Measurements from ENCODE around the gene PRKCQ. TPM values are rescaled to one million over a fixed set of nuclear protein-coding genes. Genes with fewer than 3 reads are reported as not detected.

Gene PRKCQ
- total RNA-seq, 1 donor from 2014 or later, result 0.15 TPM

GRCh38 chr10:6570893-6571292, 9.2 kb downstream of the PRKCQ start:
- Mint-ChIP-seq H3K4me3 (ENCODE audit: unreplicated experiment) (no peak overlapping the region), H3K4me1 (ENCODE audit: low read depth) (no peaks in the 10 kb centered on the region), H3K27ac (ENCODE audit: unreplicated experiment) (no peak overlapping the region), H3K27me3 (ENCODE audit: low read depth) (peaks cover 34% of the 10 kb centered on the region), H3K36me3 (ENCODE audit: low read depth) (no peaks in the 10 kb centered on the region), H3K9me3 (ENCODE audit: low read depth) (no peaks in the 10 kb centered on the region)
- no peak for TF ChIP-seq CTCF (IDR thresholded peaks at IDR 0.05)
- no peak for DNase-seq (ENCODE audit: low spot score)

- Mint-ChIP-seq H3K4me1 (ENCODE audit: low read depth) (no peaks in the 10 kb centered on the region), H3K4me3 (ENCODE audit: unreplicated experiment) (no peak overlapping the region), H3K9me3 (ENCODE audit: low read depth) (no peaks in the 10 kb centered on the region), H3K27ac (ENCODE audit: unreplicated experiment) (no peak overlapping the region), H3K36me3 (ENCODE audit: low read depth) (no peaks in the 10 kb centered on the region), H3K27me3 (ENCODE audit: low read depth) (peaks cover 32% of the 10 kb centered on the region)
- no peak for DNase-seq (ENCODE audit: low spot score)
- no peak for TF ChIP-seq CTCF (IDR thresholded peaks at IDR 0.05)
These were observed 10.8 kb downstream of the PRKCQ start for GRCh38 chr10:6569259-6569658.

- Mint-ChIP-seq H3K4me1 (ENCODE audit: low read depth) (no peaks in the 10 kb centered on the region), H3K36me3 (ENCODE audit: low read depth) (no peaks in the 10 kb centered on the region), H3K27me3 (ENCODE audit: low read depth) (peaks cover 26% of the 10 kb centered on the region), H3K27ac (ENCODE audit: unreplicated experiment) (no peak overlapping the region), H3K4me3 (ENCODE audit: unreplicated experiment) (no peak overlapping the region), H3K9me3 (ENCODE audit: low read depth) (no peaks in the 10 kb centered on the region)
- DNase-seq (ENCODE audit: low spot score), result no peak
- TF ChIP-seq CTCF (IDR thresholded peaks at IDR 0.05), result no peak
These were observed 12.2 kb downstream of the PRKCQ start for GRCh38 chr10:6567884-6568283.

- no peak for DNase-seq (ENCODE audit: low spot score)
- Mint-ChIP-seq H3K36me3 (ENCODE audit: low read depth) (no peaks in the 10 kb centered on the region), H3K27me3 (ENCODE audit: low read depth) (peaks cover 25% of the 10 kb centered on the region), H3K4me1 (ENCODE audit: low read depth) (no peaks in the 10 kb centered on the region), H3K9me3 (ENCODE audit: low read depth) (no peaks in the 10 kb centered on the region), H3K27ac (ENCODE audit: unreplicated experiment) (no peak overlapping the region), H3K4me3 (ENCODE audit: unreplicated experiment) (no peak overlapping the region)
- TF ChIP-seq CTCF (IDR thresholded peaks at IDR 0.05), result no peak
These were observed 12.8 kb downstream of the PRKCQ start for GRCh38 chr10:6567203-6567703.

- Mint-ChIP-seq H3K4me1 (ENCODE audit: low read depth) (no peaks in the 10 kb centered on the region), H3K4me3 (ENCODE audit: unreplicated experiment) (no peak overlapping the region), H3K36me3 (ENCODE audit: low read depth) (no peaks in the 10 kb centered on the region), H3K9me3 (ENCODE audit: low read depth) (no peaks in the 10 kb centered on the region), H3K27me3 (ENCODE audit: low read depth) (peaks cover 23% of the 10 kb centered on the region), H3K27ac (ENCODE audit: unreplicated experiment) (no peak overlapping the region)
- TF ChIP-seq CTCF (IDR thresholded peaks at IDR 0.05), result no peak
- DNase-seq (ENCODE audit: low spot score), result no peak
These were observed 14.5 kb downstream of the PRKCQ start for GRCh38 chr10:6565588-6565987.

Measured in chondrocyte (in vitro differentiated cells).